ENCODE data around the gene NPM3. TPM values are rescaled to one million over a fixed set of nuclear protein-coding genes. Genes with fewer than 3 reads are reported as not detected.

Gene NPM3
- total RNA-seq, 4 donors from 2014 or later, result 15.6 to 31.5 (median 16.5) TPM

DNA sequence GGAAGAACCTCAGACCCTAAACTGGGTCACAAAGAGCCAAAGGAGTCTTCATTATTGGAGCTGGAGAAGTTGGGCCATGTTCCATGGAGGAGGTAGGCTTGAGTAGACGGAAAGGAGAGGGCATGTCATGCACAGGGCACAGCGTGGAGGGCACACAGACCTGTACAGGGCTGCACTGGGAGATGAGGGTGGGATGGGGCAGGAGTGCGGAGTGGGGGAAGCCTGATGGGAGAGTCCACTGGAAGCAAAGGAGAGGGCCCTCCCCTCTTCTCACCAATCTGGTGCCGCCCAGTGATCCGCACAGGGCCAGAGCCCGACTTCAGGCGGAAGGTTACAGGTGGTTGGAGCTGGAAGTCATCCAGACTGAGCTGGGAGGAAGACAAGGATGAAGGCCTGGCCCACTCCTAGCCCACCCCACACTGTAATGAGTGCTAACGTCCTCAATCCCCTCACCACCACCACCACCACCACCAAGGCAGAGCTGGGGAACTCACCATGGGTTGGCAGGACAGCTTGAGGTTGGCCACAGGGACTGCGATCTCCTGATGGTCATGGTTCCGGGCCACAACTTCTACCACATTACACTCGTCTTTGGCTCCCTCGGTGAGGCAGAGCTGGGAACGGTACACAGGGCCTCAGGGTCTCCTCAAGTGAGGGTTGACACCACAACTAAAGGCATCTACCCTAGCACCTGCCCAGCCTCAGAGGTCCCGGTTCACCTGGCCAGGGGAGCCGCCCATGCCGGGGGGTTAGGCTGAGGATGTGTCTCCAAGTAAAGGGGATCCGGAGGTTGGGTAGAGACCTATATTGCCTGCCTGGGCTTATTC, 1.0 kb downstream of the NPM3 start:
- Histone ChIP-seq H3K27ac (replicated peaks in 1 of 4) (no peak overlapping the region), H3K4me1 (peaks cover 42 to 66% (median 59%) of the 10 kb centered on the region in 4 donors), H3K9me3 (no peaks in the 10 kb centered on the region), H3K4me3 (peak overlapping the region; percentile 60 to 74 (median 64)), H3K27me3 (peaks cover 0 to 27% (median 13%) of the 10 kb centered on the region in 4 donors), H3K36me3 (peaks cover 15 to 34% (median 33%) of the 10 kb centered on the region in 4 donors)
- 74% methylated on average over 10 of the region's 17 CpGs for WGBS
- TF ChIP-seq POLR2A (IDR thresholded peaks at IDR 0.05; ENCODE audit: low read depth) (no peak), CTCF (IDR thresholded peaks at IDR 0.05) (no peak), POLR2AphosphoS5 (IDR thresholded peaks at IDR 0.05) (no peak), EP300 (IDR thresholded peaks at IDR 0.05) (no peak)
- intact Hi-C loops (cut with DNase I), result loop anchor here (5.0 kb wide), 3 partner anchors 35 to 225 kb away; partner anchors contain the start of gene OGA
- DNase-seq (ENCODE audit: extremely low spot score), result no peak

DNA sequence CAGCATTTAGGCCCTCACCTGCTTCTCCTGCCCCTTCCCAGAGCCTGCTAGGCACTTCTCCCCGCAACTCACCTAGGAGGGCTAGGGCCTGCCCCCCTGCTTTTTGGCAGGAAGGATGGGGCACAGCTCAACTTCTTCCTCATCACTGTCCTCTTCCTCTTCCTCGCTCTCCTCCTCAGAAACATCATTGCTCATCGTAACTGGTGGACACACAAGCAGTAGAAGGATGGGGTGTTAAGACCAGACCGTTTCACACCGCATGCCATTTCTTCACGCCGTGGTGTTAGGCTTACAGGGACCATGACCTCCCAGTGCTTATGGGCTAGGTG, 1.6 kb downstream of the NPM3 start:
- 75% methylated on average over 7 of the region's 7 CpGs for WGBS
- intact Hi-C loops (cut with DNase I), result loop anchor here (5.0 kb wide), 3 partner anchors 36 to 226 kb away; partner anchors contain the start of gene OGA
- no peak overlapping the region for H3K4me3 ChIP-seq
- H3K27me3 ChIP-seq, result peaks cover 0 to 32% (median 16%) of the 10 kb centered on the region in 4 donors
- no peak overlapping the region for H3K27ac ChIP-seq (replicated peaks in 1 of 4)
- peaks cover 42 to 66% (median 59%) of the 10 kb centered on the region in 4 donors for H3K4me1 ChIP-seq
- no peak for TF ChIP-seq POLR2A (IDR thresholded peaks at IDR 0.05; ENCODE audit: low read depth)
- no peaks in the 10 kb centered on the region for H3K9me3 ChIP-seq
- no peak for DNase-seq (ENCODE audit: extremely low spot score)
- H3K36me3 ChIP-seq, result peaks cover 9 to 28% (median 27%) of the 10 kb centered on the region in 4 donors

DNA sequence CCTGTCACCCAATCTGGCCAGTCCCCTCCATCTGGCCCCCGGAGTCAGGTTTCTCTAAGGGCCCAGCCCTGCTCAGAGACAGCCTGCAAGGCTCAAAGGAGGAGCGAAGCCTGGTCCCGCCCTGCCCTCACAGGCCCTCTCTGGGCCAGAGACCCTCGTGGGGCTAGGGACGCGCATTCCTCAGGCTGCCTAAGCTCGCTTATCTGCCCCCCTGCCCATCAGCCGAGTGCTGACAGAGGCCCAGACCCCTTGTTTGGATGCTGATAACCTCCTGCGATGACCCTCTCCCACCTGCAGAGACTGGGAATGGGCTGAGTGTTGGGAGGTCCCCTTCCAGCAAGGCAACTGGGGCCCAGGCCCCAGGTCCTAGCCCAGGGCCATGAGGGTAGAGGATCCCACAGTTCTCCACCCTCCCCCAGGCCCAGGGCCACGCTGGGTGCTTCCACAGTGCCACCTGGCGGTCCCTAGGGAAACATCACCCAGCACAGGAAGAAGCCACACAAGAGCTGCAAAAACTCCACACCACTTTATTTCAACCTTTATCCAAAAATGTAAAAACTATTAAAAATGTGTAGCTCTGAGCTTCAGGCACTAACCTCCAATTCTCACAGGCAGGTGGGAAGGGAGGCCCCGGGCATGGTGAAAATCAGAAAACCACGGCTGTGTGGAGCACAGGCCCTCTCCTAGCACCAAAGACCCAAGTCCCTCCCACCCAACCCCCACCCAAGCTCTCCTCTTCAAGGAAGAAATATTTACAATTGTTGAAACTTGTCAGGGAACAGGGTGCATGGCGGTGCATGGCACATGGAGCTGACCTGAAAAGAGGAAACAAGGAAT, 2.2 kb downstream of the NPM3 start:
- Histone ChIP-seq H3K27ac (replicated peaks in 1 of 4) (no peak overlapping the region), H3K36me3 (peaks cover 3 to 22% (median 21%) of the 10 kb centered on the region in 4 donors), H3K9me3 (no peaks in the 10 kb centered on the region), H3K27me3 (peaks cover 0 to 38% (median 21%) of the 10 kb centered on the region in 4 donors), H3K4me1 (peaks cover 46 to 72% (median 65%) of the 10 kb centered on the region in 4 donors), H3K4me3 (no peak overlapping the region)
- 36% methylated on average over 5 of the region's 14 CpGs for WGBS
- no peak for DNase-seq (ENCODE audit: extremely low spot score)
- TF ChIP-seq CTCF (IDR thresholded peaks at IDR 0.05), result peak; percentile 77 to 96 (median 78)
- TF ChIP-seq POLR2AphosphoS5 (IDR thresholded peaks at IDR 0.05), result no peak
- intact Hi-C loops (cut with DNase I), result loop anchor here (5.0 kb wide), 3 partner anchors 36 to 226 kb away; partner anchors contain the start of gene OGA

DNA sequence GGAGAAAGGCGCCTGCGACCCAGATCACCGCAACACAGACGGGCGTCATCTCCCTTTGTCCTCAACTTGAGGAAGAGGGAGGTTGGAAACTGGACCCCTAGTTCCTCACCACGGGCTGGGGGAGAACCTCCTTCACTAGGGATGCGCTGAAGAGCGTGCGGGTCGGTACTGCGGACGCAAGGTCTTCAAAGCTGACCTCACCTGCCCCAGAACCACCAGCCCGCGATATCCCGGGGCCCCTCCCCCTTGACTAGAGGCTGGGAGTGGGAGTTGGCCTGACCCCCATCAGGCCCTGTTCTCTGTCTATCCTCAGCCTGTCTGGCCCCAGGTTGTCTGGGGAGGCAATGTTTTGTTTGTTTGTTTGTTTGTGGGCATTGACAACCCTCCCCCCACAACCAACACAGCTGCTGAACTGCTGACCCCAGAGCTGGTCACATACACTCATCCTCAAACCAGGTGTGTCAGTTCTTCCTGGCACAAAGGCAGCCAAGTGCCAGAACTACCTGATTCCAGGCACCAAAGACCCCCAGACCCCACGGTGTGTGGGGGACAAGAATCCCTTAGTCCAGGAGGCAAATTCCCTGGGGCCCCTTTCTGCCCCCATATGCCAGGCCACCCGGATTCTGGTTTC, 2.9 kb downstream of the NPM3 start:
- Histone ChIP-seq H3K36me3 (peaks cover 0 to 15% (median 14%) of the 10 kb centered on the region in 4 donors), H3K27me3 (peaks cover 3 to 46% (median 25%) of the 10 kb centered on the region in 4 donors), H3K4me1 (peaks cover 49 to 79% (median 72%) of the 10 kb centered on the region in 4 donors), H3K4me3 (peak overlapping the region; percentile 45 to 59 (median 51)), H3K27ac (replicated peaks in 1 of 4) (no peak overlapping the region), H3K9me3 (no peaks in the 10 kb centered on the region)
- DNase-seq (ENCODE audit: extremely low spot score), result no peak
- 23% methylated on average over 16 of the region's 17 CpGs for WGBS
- intact Hi-C loops (cut with DNase I), result loop anchor here (5.0 kb wide), 3 partner anchors 37 to 227 kb away; partner anchors contain the start of gene OGA
- TF ChIP-seq POLR2A (IDR thresholded peaks at IDR 0.05; ENCODE audit: low read depth) (no peak), CTCF (IDR thresholded peaks at IDR 0.05) (no peak), POLR2AphosphoS5 (IDR thresholded peaks at IDR 0.05) (no peak), EP300 (IDR thresholded peaks at IDR 0.05) (no peak)
